GM21825 (cell line): ENCODE data around the gene UTP14C.
"Not testable (repeated sequence)": the region's sequence is repeated elsewhere in the genome, so short reads cannot be mapped to it uniquely, and the experiment has no call there.

Experiments used
- ATAC-seq: cut with Tn5 transposase; IDR thresholded peaks from one replicate; pipeline ENCODE4 v1.9.1; 2021; ENCODE audit warnings: mild to moderate bottlenecking, moderate library complexity; ENCODE audit not compliant: unreplicated experiment

Gene UTP14C

GRCh38 chr13:52043675-52044074 is 19.2 kb downstream of the UTP14C start:
- ATAC-seq = no peak

DNA sequence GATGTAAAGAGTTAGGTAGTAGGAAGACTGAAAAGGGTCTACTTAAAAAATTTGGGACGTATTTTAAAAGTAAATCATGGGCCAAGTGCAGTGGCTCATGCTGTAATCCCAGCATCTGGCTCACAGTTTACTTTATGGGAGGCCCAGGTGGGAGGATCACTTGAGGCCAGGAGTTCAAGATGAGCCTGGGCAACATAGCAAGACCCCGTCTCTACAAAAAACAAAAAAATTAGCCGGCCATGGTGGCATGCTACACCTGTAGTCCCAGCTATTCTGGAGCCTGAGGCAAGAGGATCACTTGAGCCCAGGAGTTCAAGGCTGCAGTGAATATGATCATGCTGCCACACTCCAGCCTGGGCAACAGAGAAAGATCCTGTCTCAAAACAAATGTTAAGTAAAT is 23.0 kb downstream of the UTP14C start:
- no peak for ATAC-seq

GRCh38 chr13:52048516-52048915 is 24.0 kb downstream of the UTP14C start:
- ATAC-seq = no peak

- ATAC-seq = no peak
Observed at GRCh38 chr13:52051400-52051799, 26.9 kb downstream of the UTP14C start.

DNA sequence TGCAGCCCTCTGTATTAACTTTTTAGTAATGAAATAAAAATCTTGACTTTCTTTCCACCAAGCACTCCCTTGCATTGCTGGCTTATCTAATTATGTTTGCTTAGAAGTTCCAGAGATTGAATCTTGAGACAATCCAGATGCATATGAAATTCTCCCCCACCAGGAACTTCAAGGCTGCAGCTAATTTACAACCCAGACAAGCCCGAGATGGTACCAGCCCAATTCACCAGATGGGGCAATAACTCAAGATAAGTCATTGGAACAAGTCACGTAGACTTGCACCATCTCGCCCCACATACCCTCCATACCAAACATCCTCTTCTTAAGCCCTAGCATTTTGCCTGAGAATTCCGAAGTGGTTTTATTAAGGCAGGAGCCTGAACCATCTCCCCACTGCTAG is 29.0 kb downstream of the UTP14C start:
- ATAC-seq = no peak

- ATAC-seq = not testable (repeated sequence)
Observed at GRCh38 chr13:52061064-52061463, 36.6 kb downstream of the UTP14C start.

DNA sequence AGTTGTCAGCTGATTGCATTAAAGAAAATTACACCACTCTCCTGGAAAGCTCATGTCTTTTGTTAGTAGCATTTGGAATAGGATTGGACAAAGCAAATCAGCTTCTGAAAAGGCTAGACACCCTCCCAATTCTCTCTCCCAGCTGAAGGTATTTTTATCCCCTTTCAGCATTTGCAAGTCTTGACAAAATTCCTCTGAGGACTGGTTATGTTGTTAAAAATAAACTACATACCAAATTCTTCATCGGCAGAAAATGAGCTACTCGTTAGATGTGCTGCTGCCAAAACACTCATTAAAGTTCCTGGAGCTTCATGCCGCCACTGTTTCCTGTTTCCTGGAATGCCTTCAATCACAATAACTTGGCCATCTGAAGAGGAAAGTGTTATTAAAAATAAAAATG is 37.1 kb downstream of the UTP14C start:
- ATAC-seq = no peak

DNA sequence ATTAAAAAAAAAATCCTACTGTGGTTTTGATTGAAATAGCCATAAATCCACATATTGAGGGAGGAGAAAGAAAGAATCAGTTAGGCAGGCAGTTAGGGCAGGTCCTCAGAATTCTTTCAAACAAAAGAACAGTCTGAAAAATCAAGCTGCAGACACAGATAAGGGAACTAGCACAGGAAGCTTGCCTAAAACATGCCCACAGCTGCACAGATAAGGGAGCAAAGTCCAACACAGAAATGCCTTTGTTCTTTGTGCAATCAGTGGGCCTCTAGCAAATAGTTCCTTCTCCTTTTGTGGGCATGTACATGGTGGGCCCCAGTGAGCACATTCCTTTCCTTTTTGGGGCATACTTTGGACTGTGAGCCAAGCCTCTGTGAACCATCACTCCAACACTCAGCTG is 42.7 kb downstream of the UTP14C start:
- ATAC-seq = no peak

- no peak for ATAC-seq
Observed at GRCh38 chr13:52070929-52071523, 46.5 kb downstream of the UTP14C start.
